ENCODE results near the gene DCTPP1.

DNA sequence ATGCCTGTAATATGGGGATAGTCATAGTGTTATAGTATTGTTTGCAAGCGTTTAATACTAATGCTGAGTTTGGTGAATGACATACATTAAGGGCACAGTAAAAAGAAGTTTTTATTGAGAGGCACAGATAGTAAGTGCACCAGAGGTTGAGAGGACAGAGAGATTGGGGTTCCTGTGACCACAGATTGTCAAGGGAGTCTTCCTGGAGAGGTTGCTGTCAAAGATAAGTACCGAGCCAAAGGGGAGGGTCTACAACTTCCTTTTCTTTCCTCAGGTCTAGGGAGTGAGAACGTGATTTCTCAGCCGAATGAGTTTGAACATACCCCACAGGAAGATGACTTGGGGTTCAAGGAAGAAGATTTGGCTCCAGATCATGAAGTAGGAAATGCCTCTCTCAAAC is 32.8 kb downstream of the DCTPP1 start:
- TF ChIP-seq CTCF (IDR thresholded peaks at IDR 0.05 in 4 of 5, conservative IDR thresholded peaks at IDR 0.05 in 1 of 5) (no peak), POLR2A (IDR thresholded peaks at IDR 0.05) (no peak)

Measured in gastrocnemius medialis (tissue), 4 donors.